Activated naive CD8-positive, alpha-beta T cell treated with anti-CD3 and anti-CD28 coated beads for 36 hours (primary cell): ENCODE results near the gene CCNY. TPM values are rescaled to one million over a fixed set of nuclear protein-coding genes. Genes with fewer than 3 reads are reported as not detected.

Experiments
- DNase-seq: peaks from one replicate; pipeline ENCODE4 v3.0.0; 2021
- H3K27ac Mint-ChIP-seq: one replicate; pipeline ENCODE4 v1.8.0; 2022; ENCODE audit warnings: mild to moderate bottlenecking, moderate library complexity, mixed read lengths
- H3K27me3 Mint-ChIP-seq: one replicate; pipeline ENCODE4 v1.8.0; 2022; ENCODE audit warnings: mild to moderate bottlenecking, mixed read lengths
- H3K36me3 Mint-ChIP-seq: one replicate; pipeline ENCODE4 v1.8.0; 2021; ENCODE audit warnings: mild to moderate bottlenecking, mixed read lengths
- H3K4me1 Mint-ChIP-seq: one replicate; pipeline ENCODE4 v1.8.0; 2021; ENCODE audit warnings: mixed read lengths
- H3K4me3 Mint-ChIP-seq: one replicate; pipeline ENCODE4 v1.8.0; 2022; ENCODE audit warnings: mild to moderate bottlenecking, moderate library complexity, mixed read lengths
- H3K9me3 Mint-ChIP-seq: one replicate; pipeline ENCODE4 v1.8.0; 2022; ENCODE audit warnings: mixed read lengths
- total RNA-seq, 2 experiments: library from RNA; stranded (reverse); gene quantifications; one replicate each; pipeline ENCODE4 v1.2.3, GENCODE V29; 2021

Gene CCNY
- total RNA-seq, 2 experiments from 2014 or later, result 52.1 to 55.2 TPM

DNA sequence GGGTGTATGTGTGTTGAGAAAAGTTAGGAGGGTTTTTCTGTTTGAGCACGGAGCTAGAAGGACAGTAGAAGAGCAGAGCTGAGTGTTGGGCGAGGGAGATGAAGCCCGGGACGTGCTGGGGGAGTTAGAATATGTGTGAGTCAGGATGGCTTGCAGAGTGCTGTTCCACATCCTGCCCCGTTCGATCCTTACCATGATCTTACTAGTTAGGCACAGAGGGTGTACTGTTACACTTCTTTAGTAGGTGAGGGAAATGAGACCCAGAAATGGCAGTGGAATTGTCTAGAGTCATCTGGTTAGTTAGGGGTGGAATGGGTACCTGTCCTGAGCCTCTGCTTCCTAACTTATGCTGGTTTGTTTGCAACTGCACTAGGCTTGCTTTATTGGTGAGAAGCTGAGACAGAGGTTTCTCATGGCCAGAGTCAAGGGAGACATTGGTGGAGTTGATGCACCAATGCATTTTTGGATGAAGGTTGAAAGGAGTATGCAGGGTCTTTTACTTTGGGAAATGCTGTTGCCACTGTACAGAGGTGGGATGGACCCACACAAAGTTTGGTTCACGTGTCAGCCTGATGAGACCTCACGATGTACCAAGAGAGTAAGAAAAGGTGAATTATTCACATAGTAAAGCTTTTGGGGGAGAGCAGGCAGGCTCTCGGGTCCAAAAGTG lies 42.4 kb downstream of the CCNY start:
- Mint-ChIP-seq H3K4me3 (peak overlapping the region; percentile 46), H3K4me1 (peaks cover 57% of the 10 kb centered on the region), H3K9me3 (no peaks in the 10 kb centered on the region), H3K27ac (peak overlapping the region; percentile 83), H3K36me3 (peaks cover 1% of the 10 kb centered on the region), H3K27me3 (no peaks in the 10 kb centered on the region)
- DNase-seq, result peak; percentile 26

- peaks cover 3% of the 10 kb centered on the region for H3K36me3 Mint-ChIP-seq
- H3K27me3 Mint-ChIP-seq, result no peaks in the 10 kb centered on the region
- H3K4me3 Mint-ChIP-seq, result peak overlapping the region; percentile 46
- no peaks in the 10 kb centered on the region for H3K9me3 Mint-ChIP-seq
- DNase-seq, result no peak
- H3K4me1 Mint-ChIP-seq, result peaks cover 56% of the 10 kb centered on the region
- H3K27ac Mint-ChIP-seq, result peak overlapping the region; percentile 83
Measured at GRCh38 chr10:35379226-35380137, 43.2 kb downstream of the CCNY start.

GRCh38 chr10:35382096-35382495 lies 45.8 kb downstream of the CCNY start:
- Mint-ChIP-seq H3K27ac (no peak overlapping the region), H3K36me3 (peaks cover 19% of the 10 kb centered on the region), H3K9me3 (no peaks in the 10 kb centered on the region), H3K27me3 (no peaks in the 10 kb centered on the region), H3K4me3 (no peak overlapping the region), H3K4me1 (peaks cover 58% of the 10 kb centered on the region)
- no peak for DNase-seq

DNA sequence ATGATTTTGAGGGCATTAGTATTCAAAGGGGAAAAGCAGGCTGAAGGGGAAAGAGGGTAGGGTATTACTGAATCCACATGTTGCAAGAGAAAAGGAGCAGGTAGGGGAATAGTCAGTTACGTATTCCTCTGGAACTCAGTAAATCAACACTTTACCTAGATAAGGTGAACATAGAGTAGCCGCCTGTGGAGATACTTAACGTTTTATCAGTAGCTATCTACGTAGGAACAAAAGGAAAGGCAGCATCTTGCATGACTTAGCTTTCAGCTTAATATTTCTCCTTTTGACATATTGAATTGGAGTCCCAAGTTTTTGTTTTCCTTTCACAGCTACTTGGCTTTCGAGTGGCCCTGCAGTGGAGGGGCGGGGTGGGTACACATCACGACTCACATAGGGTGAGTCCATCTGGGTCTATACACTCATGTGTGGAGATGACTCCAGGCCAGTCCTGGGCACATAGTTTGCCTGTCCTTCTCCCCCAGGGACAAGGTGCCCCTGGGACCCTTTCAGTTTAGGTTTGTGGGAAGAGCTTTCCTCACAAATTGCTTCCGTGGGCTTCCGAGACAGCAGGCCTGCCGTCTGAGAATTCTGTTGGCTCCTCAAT lies 48.1 kb downstream of the CCNY start:
- H3K36me3 Mint-ChIP-seq, result peaks cover 32% of the 10 kb centered on the region
- peaks cover 52% of the 10 kb centered on the region for H3K4me1 Mint-ChIP-seq
- H3K27me3 Mint-ChIP-seq, result no peaks in the 10 kb centered on the region
- no peaks in the 10 kb centered on the region for H3K9me3 Mint-ChIP-seq
- no peak for DNase-seq
- H3K27ac Mint-ChIP-seq, result no peak overlapping the region
- H3K4me3 Mint-ChIP-seq, result no peak overlapping the region

DNA sequence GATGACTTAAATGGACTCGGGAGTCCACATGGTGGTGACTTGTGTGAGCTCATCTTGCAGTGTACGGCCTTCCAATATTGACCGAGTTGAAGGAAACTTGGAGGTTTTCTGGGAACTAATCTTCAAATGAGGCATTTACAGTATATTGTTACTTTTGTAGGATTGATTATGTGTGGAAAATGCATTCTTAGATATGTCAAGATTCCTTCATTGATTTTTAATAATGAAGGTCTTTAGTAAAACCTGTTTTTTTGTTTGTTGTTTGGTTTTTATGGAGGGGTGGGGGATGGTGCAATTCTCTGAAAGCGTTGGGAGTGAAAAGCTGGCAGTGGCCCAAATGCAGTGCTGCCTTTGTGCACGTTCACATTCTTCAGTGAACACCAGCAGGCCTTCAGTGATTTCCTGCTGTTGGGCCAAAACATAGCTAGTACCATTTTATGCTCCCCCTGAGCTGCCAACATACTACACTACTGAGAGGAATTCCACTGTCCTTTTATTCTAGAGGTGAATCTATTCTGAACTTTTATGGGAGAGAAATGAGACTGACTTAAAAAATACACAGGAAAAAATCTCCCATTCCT lies 50.4 kb downstream of the CCNY start:
- Mint-ChIP-seq H3K4me1 (peaks cover 44% of the 10 kb centered on the region), H3K36me3 (peaks cover 50% of the 10 kb centered on the region)

DNA sequence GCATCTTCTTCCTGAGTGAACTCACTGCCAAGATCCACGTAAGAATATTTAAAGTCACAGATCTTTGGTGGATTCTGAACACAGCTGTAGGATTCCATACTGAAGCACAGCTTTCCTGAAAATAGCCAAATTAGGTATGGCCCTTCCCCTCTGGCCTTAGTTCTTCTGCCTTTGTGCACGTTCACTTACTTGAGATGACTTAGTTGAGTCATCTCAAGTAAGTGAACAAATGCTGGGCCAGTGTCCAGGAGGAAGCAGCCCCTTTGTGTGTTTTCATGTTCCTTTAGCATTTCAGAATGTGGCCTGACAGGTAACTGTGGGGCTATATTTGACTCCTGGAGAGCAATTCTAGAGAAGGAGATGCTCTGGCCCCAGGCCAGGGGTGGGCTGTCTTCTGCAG lies 51.5 kb downstream of the CCNY start:
- Mint-ChIP-seq H3K27me3 (no peaks in the 10 kb centered on the region), H3K36me3 (peaks cover 51% of the 10 kb centered on the region), H3K4me1 (peaks cover 45% of the 10 kb centered on the region), H3K9me3 (peaks cover 15% of the 10 kb centered on the region), H3K4me3 (no peak overlapping the region), H3K27ac (no peak overlapping the region)
- DNase-seq, result no peak

More for the DNA sequence above, 50.4 kb downstream of the CCNY start:
- DNase-seq, result no peak
- no peak overlapping the region for H3K27ac Mint-ChIP-seq
- no peaks in the 10 kb centered on the region for H3K27me3 Mint-ChIP-seq
- peaks cover 14% of the 10 kb centered on the region for H3K9me3 Mint-ChIP-seq
- H3K4me3 Mint-ChIP-seq, result no peak overlapping the region

DNA sequence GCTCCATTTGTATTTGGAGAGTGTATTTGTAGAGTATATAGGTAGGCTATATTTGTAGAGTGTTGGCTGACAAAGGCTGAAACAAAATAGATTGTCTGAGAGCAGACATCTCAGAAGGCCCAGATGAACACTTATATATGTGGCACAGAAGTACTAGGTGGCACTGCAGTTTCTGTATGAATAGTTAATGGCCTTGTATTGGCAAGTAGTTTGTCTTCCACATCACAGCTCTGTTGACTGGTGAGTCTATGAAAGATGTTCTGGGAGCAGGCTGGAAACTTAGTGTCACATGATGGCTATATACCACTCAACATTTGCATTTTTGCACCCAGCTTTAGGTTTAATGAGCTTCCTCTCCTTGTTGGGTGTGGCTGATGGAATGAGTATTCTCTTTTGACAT lies 51.9 kb downstream of the CCNY start:
- Mint-ChIP-seq H3K36me3 (peaks cover 51% of the 10 kb centered on the region), H3K27ac (no peak overlapping the region), H3K4me1 (peaks cover 49% of the 10 kb centered on the region), H3K9me3 (peaks cover 15% of the 10 kb centered on the region), H3K4me3 (no peak overlapping the region), H3K27me3 (no peaks in the 10 kb centered on the region)
- DNase-seq, result no peak

GRCh38 chr10:35388682-35389081 lies 52.4 kb downstream of the CCNY start:
- Mint-ChIP-seq H3K9me3 (peaks cover 15% of the 10 kb centered on the region), H3K4me3 (no peak overlapping the region), H3K4me1 (peaks cover 49% of the 10 kb centered on the region), H3K36me3 (peaks cover 51% of the 10 kb centered on the region), H3K27ac (no peak overlapping the region), H3K27me3 (no peaks in the 10 kb centered on the region)
- no peak for DNase-seq

- H3K4me3 Mint-ChIP-seq, result no peak overlapping the region
- H3K4me1 Mint-ChIP-seq, result peaks cover 54% of the 10 kb centered on the region
- no peak overlapping the region for H3K27ac Mint-ChIP-seq
- H3K36me3 Mint-ChIP-seq, result peaks cover 43% of the 10 kb centered on the region
- DNase-seq, result no peak
- no peaks in the 10 kb centered on the region for H3K27me3 Mint-ChIP-seq
- peaks cover 15% of the 10 kb centered on the region for H3K9me3 Mint-ChIP-seq
Measured at GRCh38 chr10:35390161-35390840, 54.0 kb downstream of the CCNY start.

- no peak overlapping the region for H3K27ac Mint-ChIP-seq
- no peak overlapping the region for H3K4me3 Mint-ChIP-seq
- peaks cover 15% of the 10 kb centered on the region for H3K9me3 Mint-ChIP-seq
- DNase-seq, result no peak
- peaks cover 38% of the 10 kb centered on the region for H3K36me3 Mint-ChIP-seq
- H3K4me1 Mint-ChIP-seq, result peaks cover 54% of the 10 kb centered on the region
- H3K27me3 Mint-ChIP-seq, result no peaks in the 10 kb centered on the region
Measured at GRCh38 chr10:35390843-35391152, 54.5 kb downstream of the CCNY start.

- no peak overlapping the region for H3K27ac Mint-ChIP-seq
- no peak for DNase-seq
- H3K9me3 Mint-ChIP-seq, result peaks cover 15% of the 10 kb centered on the region
- no peak overlapping the region for H3K4me3 Mint-ChIP-seq
- H3K27me3 Mint-ChIP-seq, result no peaks in the 10 kb centered on the region
- peaks cover 34% of the 10 kb centered on the region for H3K36me3 Mint-ChIP-seq
- peaks cover 53% of the 10 kb centered on the region for H3K4me1 Mint-ChIP-seq
Measured at GRCh38 chr10:35391153-35391953, 55.0 kb downstream of the CCNY start.

DNA sequence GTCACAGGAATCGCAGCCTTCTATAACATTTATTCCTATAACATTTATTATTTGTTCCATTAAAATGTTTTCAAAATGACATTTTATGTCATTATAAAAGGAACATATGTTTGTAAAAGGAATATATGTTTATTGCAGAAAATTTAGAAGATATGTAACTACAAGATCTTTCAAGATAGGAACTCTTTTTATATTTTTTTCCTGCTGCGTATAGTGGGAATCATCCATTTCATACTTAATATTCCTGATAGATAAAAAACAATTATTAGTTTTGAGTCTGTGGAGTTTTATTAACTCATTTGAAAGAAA lies 55.6 kb downstream of the CCNY start:
- no peaks in the 10 kb centered on the region for H3K27me3 Mint-ChIP-seq
- peaks cover 34% of the 10 kb centered on the region for H3K36me3 Mint-ChIP-seq
- DNase-seq, result no peak
- peaks cover 51% of the 10 kb centered on the region for H3K4me1 Mint-ChIP-seq
- no peak overlapping the region for H3K4me3 Mint-ChIP-seq
- no peak overlapping the region for H3K27ac Mint-ChIP-seq
- H3K9me3 Mint-ChIP-seq, result peaks cover 15% of the 10 kb centered on the region

GRCh38 chr10:35392482-35393228 lies 56.3 kb downstream of the CCNY start:
- Mint-ChIP-seq H3K9me3 (peaks cover 15% of the 10 kb centered on the region), H3K36me3 (peaks cover 30% of the 10 kb centered on the region), H3K27ac (no peak overlapping the region), H3K4me3 (no peak overlapping the region), H3K4me1 (peaks cover 49% of the 10 kb centered on the region), H3K27me3 (no peaks in the 10 kb centered on the region)
- DNase-seq, result no peak

GRCh38 chr10:35394411-35394851 lies 58.1 kb downstream of the CCNY start:
- H3K4me3 Mint-ChIP-seq, result no peak overlapping the region
- peaks cover 49% of the 10 kb centered on the region for H3K4me1 Mint-ChIP-seq
- peaks cover 15% of the 10 kb centered on the region for H3K9me3 Mint-ChIP-seq
- no peak for DNase-seq
- no peaks in the 10 kb centered on the region for H3K27me3 Mint-ChIP-seq
- peaks cover 19% of the 10 kb centered on the region for H3K36me3 Mint-ChIP-seq
- H3K27ac Mint-ChIP-seq, result no peak overlapping the region
